CD4-positive, alpha-beta T cell treated with Interleukin-15 for 4 hours (primary cell): ENCODE data around the gene GSTM5.
"Not testable (repeated sequence)": the region's sequence is repeated elsewhere in the genome, so short reads cannot be mapped to it uniquely, and the experiment has no call there.

Experiments used
- DNase-seq: peaks from one replicate; pipeline ENCODE4 v3.0.0-alpha.2; 2020; ENCODE audit warnings: low spot score

The GSTM5 gene

GRCh38 chr1:109697066-109697465, 15.0 kb upstream of the GSTM5 start:
- DNase-seq = no peak

GRCh38 chr1:109697861-109698260, 14.2 kb upstream of the GSTM5 start:
- not testable (repeated sequence) for DNase-seq

- DNase-seq = not testable (repeated sequence)
Measured at GRCh38 chr1:109702940-109703339, 9.1 kb upstream of the GSTM5 start.

GRCh38 chr1:109704173-109704572, 7.9 kb upstream of the GSTM5 start:
- no peak for DNase-seq

- no peak for DNase-seq
Measured at GRCh38 chr1:109705411-109705810, 6.6 kb upstream of the GSTM5 start.

GRCh38 chr1:109708949-109709348, 3.1 kb upstream of the GSTM5 start:
- not testable (repeated sequence) for DNase-seq

GRCh38 chr1:109709822-109710221, 2.2 kb upstream of the GSTM5 start:
- DNase-seq = not testable (repeated sequence)

- DNase-seq = no peak
Measured at GRCh38 chr1:109712321-109712864, 342 bp downstream of the GSTM5 start.

GRCh38 chr1:109713636-109714035, 1.6 kb downstream of the GSTM5 start:
- no peak for DNase-seq

- DNase-seq = no peak
Measured at GRCh38 chr1:109714661-109715372, 2.8 kb downstream of the GSTM5 start.

- DNase-seq = no peak
Measured at GRCh38 chr1:109716121-109716520, 4.1 kb downstream of the GSTM5 start.

GRCh38 chr1:109716570-109717090, 4.6 kb downstream of the GSTM5 start:
- DNase-seq = no peak

- no peak for DNase-seq
Measured at GRCh38 chr1:109717729-109718128, 5.7 kb downstream of the GSTM5 start.

- no peak for DNase-seq
Measured at GRCh38 chr1:109718495-109718894, 6.4 kb downstream of the GSTM5 start.

GRCh38 chr1:109719337-109719837, 7.3 kb downstream of the GSTM5 start:
- no peak for DNase-seq

GRCh38 chr1:109721042-109721441, 9.0 kb downstream of the GSTM5 start:
- no peak for DNase-seq

GRCh38 chr1:109721971-109722370, 9.9 kb downstream of the GSTM5 start:
- DNase-seq = no peak

- no peak for DNase-seq
Measured at GRCh38 chr1:109722908-109723691, 11.0 kb downstream of the GSTM5 start.

GRCh38 chr1:109724933-109725332, 12.9 kb downstream of the GSTM5 start:
- DNase-seq = no peak

- no peak for DNase-seq
Measured at GRCh38 chr1:109725510-109725909, 13.5 kb downstream of the GSTM5 start.

GRCh38 chr1:109726007-109726406, 14.0 kb downstream of the GSTM5 start:
- DNase-seq = no peak

GRCh38 chr1:109726728-109727373, 14.8 kb downstream of the GSTM5 start:
- DNase-seq = no peak
